HCT116 (cell line): ENCODE measurements around the gene MED16. TPM values are rescaled to one million over a fixed set of nuclear protein-coding genes. Genes with fewer than 3 reads are reported as not detected.

ENCODE experiments used
- ATAC-seq: fragments of 200-7000 bp; cut with Tn5 transposase; 2 replicates; pipeline ENCODE4 v1.9.1; 2020; ENCODE audit warnings: mild to moderate bottlenecking, moderate library complexity
- BruUV-seq: library from RNA; stranded (reverse); fragments of 400-500 nt; replicated peaks from 2 replicates; lab custom pipeline; 2021; lab: Mats Ljungman, UMichigan
- CTCF ChIA-PET: fragments of 300-600 bp; sonication (Branson Sonifier 250); formaldehyde crosslinking; loops from one replicate; lab custom pipeline; 2021; ENCODE audit warnings: antibody characterized with exemption; lab: Charles Lee
- POLR2A ChIA-PET: fragments of 300-600, 350-600 bp; sonication (Branson Sonifier 250); formaldehyde crosslinking; loops from one replicate; lab custom pipeline; 2021; ENCODE audit warnings: antibody characterized with exemption; lab: Charles Lee
- RAD21 ChIA-PET, 2 experiments: fragments of 300-600 bp; sonication (Branson Sonifier 250); formaldehyde crosslinking; loops; one replicate each; lab custom pipeline; 2023; ENCODE audit warnings: low total read pairs in 2 of 2; ENCODE audit not compliant: uncharacterized antibody in 2 of 2, unreplicated experiment in 2 of 2, low non-redundant PET in 1 of 2; lab: Charles Lee
- DNase-seq: peaks from one replicate; pipeline ENCODE4 v3.0.0-alpha.2; 2010; ENCODE audit warnings: low read depth, low spot score
- H2AFZ ChIP-seq: fragments of 200-600 bp; shearing (Covaris generic), sonication (generic); 2 replicates; pipeline ENCODE4 v1.6.1; 2017; ENCODE audit warnings: low read depth, mixed run types, mixed read lengths, antibody characterized with exemption, low read length; ENCODE audit not compliant: poor library complexity, severe bottlenecking
- H3K27ac ChIP-seq: 2 replicates; pipeline ENCODE4 v1.5.1; 2012; ENCODE audit warnings: low read depth, low read length
- H3K27me3 ChIP-seq: fragments of 200-600 bp; sonication (generic); 2 replicates; pipeline ENCODE4 v1.6.1; 2016; ENCODE audit warnings: mixed run types, low read length, mixed read lengths; ENCODE audit not compliant: insufficient read depth
- H3K36me3 ChIP-seq, 2 experiments: fragments of 200-500 bp in 1 of 2; fragments of 200-600 bp in 1 of 2; sonication (Bioruptor generic) in 1 of 2; sonication (generic) in 1 of 2; 2 replicates each; pipeline versions ENCODE4 v1.5.1 to v1.6.1; 2014 to 2016; ENCODE audit warnings: low read length in 2 of 2, inconsistent platforms in 1 of 2, mixed read lengths in 1 of 2, mixed run types in 1 of 2; ENCODE audit not compliant: insufficient read depth in 2 of 2, control insufficient read depth in 1 of 2
- H3K4me1 ChIP-seq, 2 experiments: fragments of 200-600 bp in 1 of 2; sonication (generic) in 1 of 2; 2 replicates each; pipeline versions ENCODE4 v1.5.1 to v1.6.1; 2012 to 2017; ENCODE audit warnings: low read length in 2 of 2, inconsistent platforms in 1 of 2, mild to moderate bottlenecking in 1 of 2, mixed read lengths in 1 of 2, mixed run types in 1 of 2, moderate library complexity in 1 of 2; ENCODE audit not compliant: insufficient read depth in 2 of 2, control insufficient read depth in 1 of 2
- H3K4me2 ChIP-seq: fragments of 200-600 bp; sonication (generic); 2 replicates; pipeline ENCODE4 v1.6.1; 2017; ENCODE audit warnings: mixed run types, low read length, mixed read lengths
- H3K4me3 ChIP-seq, 2 experiments: fragments of 200-600 bp in 1 of 2; sonication (generic) in 1 of 2; replicated peaks in 1 of 2; 2 replicates each; pipeline ENCODE4 v1.5.1; 2011 to 2016; ENCODE audit warnings: low read length in 2 of 2, control low read depth in 1 of 2, low read depth in 1 of 2, mild to moderate bottlenecking in 1 of 2, mixed read lengths in 1 of 2, mixed run types in 1 of 2
- H3K79me2 ChIP-seq: fragments of 200-600 bp; sonication (generic); 2 replicates; pipeline ENCODE4 v1.6.1; 2017; ENCODE audit warnings: mild to moderate bottlenecking, mixed run types, low read length, moderate library complexity, mixed read lengths; ENCODE audit not compliant: insufficient read depth
- H3K9ac ChIP-seq: fragments of 200-600 bp; sonication (generic); 2 replicates; pipeline ENCODE4 v1.6.1; 2016; ENCODE audit warnings: low read length, mixed read lengths
- H3K9me2 ChIP-seq: fragments of 200-600 bp; sonication (generic), shearing (Covaris generic); 2 replicates; pipeline ENCODE4 v1.6.1; 2017; ENCODE audit warnings: mixed run types, mild to moderate bottlenecking, moderate library complexity; ENCODE audit not compliant: insufficient read depth
- H3K9me3 ChIP-seq, 2 experiments: fragments of 200-500 bp in 1 of 2; fragments of 200-600 bp in 1 of 2; sonication (Bioruptor generic) in 1 of 2; sonication (generic) in 1 of 2; 2 replicates each; pipeline ENCODE4 v1.6.1; 2014 to 2017; ENCODE audit warnings: low read length in 2 of 2, mixed read lengths in 2 of 2, inconsistent platforms in 1 of 2, low read depth in 1 of 2, mild to moderate bottlenecking in 1 of 2, mixed run types in 1 of 2, moderate library complexity in 1 of 2; ENCODE audit not compliant: control insufficient read depth in 1 of 2, insufficient read depth in 1 of 2
- H4K20me1 ChIP-seq: fragments of 200-600 bp; sonication (generic), shearing (Covaris generic); 2 replicates; pipeline ENCODE4 v1.6.1; 2017; ENCODE audit warnings: mixed run types, mild to moderate bottlenecking, moderate library complexity; ENCODE audit not compliant: insufficient read depth
- CBX3 ChIP-seq: IDR thresholded peaks from 2 replicates; pipeline ENCODE4 v1.6.1; 2012; ENCODE audit warnings: low read depth
- EZH2 ChIP-seq: fragments of 200-600 bp; sonication (generic); IDR thresholded peaks from 2 replicates; pipeline ENCODE4 v1.6.1; 2017; ENCODE audit warnings: antibody characterized with exemption, mixed run types
- FOSL1 ChIP-seq: IDR thresholded peaks from 2 replicates; pipeline ENCODE4 v1.6.1; 2012; ENCODE audit warnings: low read depth
- SP1 ChIP-seq: IDR thresholded peaks from 2 replicates; pipeline ENCODE4 v1.6.1; 2012; ENCODE audit warnings: low read depth
- SRF ChIP-seq: IDR thresholded peaks from 2 replicates; pipeline ENCODE4 v1.6.1; 2012; ENCODE audit warnings: low read depth
- YY1 ChIP-seq: IDR thresholded peaks from 2 replicates; pipeline ENCODE4 v1.6.1; 2011; ENCODE audit warnings: low read length, low read depth, moderate library complexity, mild to moderate bottlenecking; ENCODE audit not compliant: insufficient replicate concordance; ENCODE audit errors: extremely low read depth
- ZBTB33 ChIP-seq: IDR thresholded peaks from 2 replicates; pipeline ENCODE4 v1.6.1; 2011; ENCODE audit warnings: mild to moderate bottlenecking, low read length, moderate library complexity; ENCODE audit not compliant: insufficient replicate concordance; ENCODE audit errors: extremely low read depth
- ZNF274 ChIP-seq: fragments of 200-500 bp; sonication (Bioruptor generic); IDR thresholded peaks from 2 replicates; pipeline ENCODE4 v1.6.1; 2014; ENCODE audit warnings: mild to moderate bottlenecking, low read depth, low read length, inconsistent platforms
- intact Hi-C: fragments of 100-400 bp; cut with micrococcal nuclease; formaldehyde crosslinking; loops from 2 replicates; pipeline ENCODE4 v1.10.0; 2022
- total RNA-seq: library from RNA; stranded (reverse); gene quantifications from one replicate; pipeline ENCODE4 v1.2.1, GENCODE V29; 2021; ENCODE audit not compliant: unreplicated experiment
- TF ChIP-seq, protein P1 (sequence below), 3 experiments: fragments of 200-600 bp in 1 of 3; sonication (generic) in 1 of 3; IDR thresholded peaks in 2 of 3; conservative IDR thresholded peaks in 1 of 3; 2 replicates each; pipeline ENCODE4 v1.5.1; 2012 to 2017; ENCODE audit warnings: low read depth in 2 of 3, low read length in 2 of 3, antibody characterized with exemption in 1 of 3, borderline replicate concordance in 1 of 3, control low read depth in 1 of 3, mild to moderate bottlenecking in 1 of 3, mixed read lengths in 1 of 3, mixed run types in 1 of 3, moderate library complexity in 1 of 3; ENCODE audit not compliant: insufficient read depth in 1 of 3

MED16 gene
- total RNA-seq, 1 experiment from 2014 or later = 73.6 TPM

- DNase-seq (no peak), ATAC-seq (no peak)
- H3K9me2 ChIP-seq = no peaks in the 10 kb centered on the region
- H3K27ac ChIP-seq = no peak overlapping the region
- H3K79me2 ChIP-seq = no peaks in the 10 kb centered on the region
- ChIA-PET CTCF (no interaction called here), POLR2A (interaction anchor here (1.3 kb wide), 1 partner anchor 28 kb away, joined by 4 read pairs; no protein-coding TSS in a partner anchor), RAD21 (no interaction called here)
- H3K36me3 ChIP-seq = peaks cover 2 to 9% of the 10 kb centered on the region in 2 experiments; a peak in 2 of 4 replicates
- no peaks in the 10 kb centered on the region for H3K9me3 ChIP-seq
- H3K9ac ChIP-seq = no peak overlapping the region
- H3K4me3 ChIP-seq = no peak overlapping the region
- no peaks in the 10 kb centered on the region for H4K20me1 ChIP-seq
- intact Hi-C loops = loop anchor here (2.0 kb wide), 1 partner anchor 27 kb away; no protein-coding TSS in a partner anchor
- peaks cover 20 to 22% of the 10 kb centered on the region in 2 experiments for H3K4me1 ChIP-seq
- BruUV-seq = no TSS peak
- H2AFZ ChIP-seq = no peak overlapping the region
- H3K27me3 ChIP-seq = no peaks in the 10 kb centered on the region
- no peak for TF ChIP-seq CBX3
- TF ChIP-seq ZNF274 = no peak
- no peak for TF ChIP-seq EZH2
- no peak for TF ChIP-seq SP1
- no peak for TF ChIP-seq YY1
- TF ChIP-seq ZBTB33 = no peak
- TF ChIP-seq SRF = no peak
- no peak for TF ChIP-seq FOSL1
- TF ChIP-seq, protein P1, sequence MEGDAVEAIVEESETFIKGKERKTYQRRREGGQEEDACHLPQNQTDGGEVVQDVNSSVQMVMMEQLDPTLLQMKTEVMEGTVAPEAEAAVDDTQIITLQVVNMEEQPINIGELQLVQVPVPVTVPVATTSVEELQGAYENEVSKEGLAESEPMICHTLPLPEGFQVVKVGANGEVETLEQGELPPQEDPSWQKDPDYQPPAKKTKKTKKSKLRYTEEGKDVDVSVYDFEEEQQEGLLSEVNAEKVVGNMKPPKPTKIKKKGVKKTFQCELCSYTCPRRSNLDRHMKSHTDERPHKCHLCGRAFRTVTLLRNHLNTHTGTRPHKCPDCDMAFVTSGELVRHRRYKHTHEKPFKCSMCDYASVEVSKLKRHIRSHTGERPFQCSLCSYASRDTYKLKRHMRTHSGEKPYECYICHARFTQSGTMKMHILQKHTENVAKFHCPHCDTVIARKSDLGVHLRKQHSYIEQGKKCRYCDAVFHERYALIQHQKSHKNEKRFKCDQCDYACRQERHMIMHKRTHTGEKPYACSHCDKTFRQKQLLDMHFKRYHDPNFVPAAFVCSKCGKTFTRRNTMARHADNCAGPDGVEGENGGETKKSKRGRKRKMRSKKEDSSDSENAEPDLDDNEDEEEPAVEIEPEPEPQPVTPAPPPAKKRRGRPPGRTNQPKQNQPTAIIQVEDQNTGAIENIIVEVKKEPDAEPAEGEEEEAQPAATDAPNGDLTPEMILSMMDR (IDR thresholded peaks at IDR 0.05 in 2 of 3, conservative IDR thresholded peaks at IDR 0.05 in 1 of 3; ENCODE audit: borderline replicate concordance in 1 of 3, insufficient read depth in 1 of 3, low read depth in 2 of 3, low read length in 2 of 3) = no peak
- H3K4me2 ChIP-seq = no peak overlapping the region
These were observed 11.5 kb downstream of the MED16 start for GRCh38 chr19:881385-882071.
